H1 (cell line): ENCODE measurements around the gene UGT1A1. TPM values are rescaled to one million over a fixed set of nuclear protein-coding genes. Genes with fewer than 3 reads are reported as not detected.

ENCODE experiments used
- CTCF ChIA-PET: fragments of 300-600 bp; sonication (Branson Sonifier 250); formaldehyde crosslinking; loops from one replicate; lab custom pipeline; 2021; ENCODE audit not compliant: partially characterized antibody; lab: Charles Lee
- POLR2A ChIA-PET: fragments of 300-600 bp; sonication (Branson Sonifier 250); formaldehyde crosslinking; loops from one replicate; lab custom pipeline; 2021; ENCODE audit warnings: inconsistent platforms; ENCODE audit not compliant: partially characterized antibody; lab: Charles Lee
- DNase-seq, 2 experiments: peaks; one replicate each; pipeline versions ENCODE4 v3.0.0 to v3.0.0-alpha.2; 2010 to 2022; ENCODE audit warnings: low spot score in 2 of 2, low read depth in 1 of 2, mixed read lengths in 1 of 2
- FAIRE-seq: peaks from 2 replicates; lab custom pipeline; 2011; peaks lifted over from hg19 to GRCh38; lab: Jason Lieb, UNC
- H2AFZ ChIP-seq: 2 replicates; pipeline ENCODE4 v1.8.1; 2012; ENCODE audit warnings: low read length, inconsistent platforms
- H2AK5ac ChIP-seq: 2 replicates; pipeline ENCODE4 v1.6.1; 2013; ENCODE audit warnings: low read depth, low read length
- H2BK120ac ChIP-seq: replicated peaks from 2 replicates; pipeline ENCODE3; 2013; ENCODE audit warnings: low read depth, low read length, inconsistent platforms
- H2BK12ac ChIP-seq: 2 replicates; pipeline ENCODE4 v1.6.1; 2013; ENCODE audit warnings: low read depth, low read length
- H2BK15ac ChIP-seq: 2 replicates; pipeline ENCODE4 v1.6.1; 2013; ENCODE audit warnings: low read length
- H2BK20ac ChIP-seq: 2 replicates; pipeline ENCODE4 v1.6.1; 2013; ENCODE audit warnings: low read length
- H2BK5ac ChIP-seq: 2 replicates; pipeline ENCODE4 v1.6.1; 2013; ENCODE audit warnings: low read depth, low read length
- H3K14ac ChIP-seq: 2 replicates; pipeline ENCODE4 v1.6.1; 2013; ENCODE audit warnings: inconsistent platforms; ENCODE audit not compliant: insufficient read length
- H3K18ac ChIP-seq: 2 replicates; pipeline ENCODE4 v1.6.1; 2013; ENCODE audit warnings: low read length; ENCODE audit errors: extremely low read depth
- H3K23ac ChIP-seq: 2 replicates; pipeline ENCODE4 v1.6.1; 2013; ENCODE audit warnings: inconsistent platforms; ENCODE audit not compliant: insufficient read length
- H3K23me2 ChIP-seq: 2 replicates; pipeline ENCODE4 v1.6.1; 2013; ENCODE audit warnings: low read depth, low read length
- H3K27ac ChIP-seq: 2 replicates; pipeline ENCODE4 v1.6.1; 2011; ENCODE audit warnings: low read depth, low read length, inconsistent platforms
- H3K27me3 ChIP-seq, 4 experiments: replicated peaks in 1 of 4; 1 replicate in 1 of 4; 2 replicates in 3 of 4; pipeline versions ENCODE4 v1.6.1 to v1.8.1; 2011 to 2013; ENCODE audit warnings: low read length in 3 of 4, mild to moderate bottlenecking in 3 of 4, inconsistent platforms in 2 of 4, mixed read lengths in 2 of 4, moderate library complexity in 1 of 4; ENCODE audit not compliant: control insufficient read depth in 3 of 4, insufficient read depth in 3 of 4; ENCODE audit errors: extremely low read depth in 1 of 4
- H3K36me3 ChIP-seq, 4 experiments: 2 replicates each; pipeline versions ENCODE4 v1.6.1 to v1.8.1; 2011 to 2013; ENCODE audit warnings: mild to moderate bottlenecking in 4 of 4, low read length in 3 of 4, moderate library complexity in 2 of 4, control low read depth in 1 of 4, inconsistent platforms in 1 of 4; ENCODE audit not compliant: insufficient read depth in 4 of 4, control insufficient read depth in 2 of 4
- H3K4ac ChIP-seq: replicated peaks from 2 replicates; pipeline ENCODE3; 2013; ENCODE audit warnings: low read length, low read depth, mixed read lengths, inconsistent platforms; ENCODE audit not compliant: insufficient read length
- H3K4me1 ChIP-seq, 4 experiments: replicated peaks in 1 of 4; 1 replicate in 1 of 4; 2 replicates in 3 of 4; pipeline versions ENCODE4 v1.6.1 to v1.8.1; 2011 to 2013; ENCODE audit warnings: low read length in 3 of 4, inconsistent platforms in 2 of 4, mixed read lengths in 1 of 4; ENCODE audit not compliant: insufficient read depth in 4 of 4, control insufficient read depth in 3 of 4
- H3K4me2 ChIP-seq, 2 experiments: 2 replicates each; pipeline versions ENCODE4 v1.6.1 to v1.8.1; 2011 to 2013; ENCODE audit warnings: low read depth in 2 of 2, low read length in 2 of 2, control low read depth in 1 of 2, inconsistent platforms in 1 of 2, mild to moderate bottlenecking in 1 of 2; ENCODE audit not compliant: insufficient read depth in 1 of 2
- H3K4me3 ChIP-seq, 4 experiments: fragments of 200-600, 300-600 bp in 1 of 4; sonication (generic), shearing (Covaris generic), sonication (Bioruptor Twin) in 1 of 4; 2 replicates each; pipeline versions ENCODE4 v1.5.1 to v1.8.1; 2011 to 2016; ENCODE audit warnings: low read length in 4 of 4, low read depth in 3 of 4, control low read depth in 2 of 4, inconsistent platforms in 2 of 4, mild to moderate bottlenecking in 2 of 4, mixed read lengths in 1 of 4, moderate library complexity in 1 of 4; ENCODE audit not compliant: insufficient read depth in 2 of 4; ENCODE audit errors: extremely low read depth in 1 of 4
- H3K56ac ChIP-seq: replicated peaks from 2 replicates; pipeline ENCODE3; 2013; ENCODE audit warnings: low read depth, mild to moderate bottlenecking, mixed read lengths, low read length, inconsistent platforms; ENCODE audit not compliant: insufficient read length
- H3K79me1 ChIP-seq: 2 replicates; pipeline ENCODE4 v1.6.1; 2013; ENCODE audit warnings: low read depth, low read length, control low read depth
- H3K79me2 ChIP-seq, 2 experiments: 2 replicates each; pipeline versions ENCODE4 v1.6.1 to v1.8.1; 2012 to 2013; ENCODE audit warnings: low read length in 2 of 2, mild to moderate bottlenecking in 2 of 2, inconsistent platforms in 1 of 2; ENCODE audit not compliant: insufficient read depth in 2 of 2, control insufficient read depth in 1 of 2
- H3K9ac ChIP-seq, 4 experiments: replicated peaks in 1 of 4; 1 replicate in 1 of 4; 2 replicates in 3 of 4; pipeline versions ENCODE4 v1.6.1 to v1.8.1; 2011 to 2013; ENCODE audit warnings: low read depth in 3 of 4, low read length in 3 of 4, control low read depth in 2 of 4, mild to moderate bottlenecking in 2 of 4, moderate library complexity in 2 of 4, inconsistent platforms in 1 of 4; ENCODE audit errors: extremely low read depth in 1 of 4
- H3K9me3 ChIP-seq, 2 experiments: 2 replicates each; pipeline versions ENCODE4 v1.6.1 to v1.8.1; 2012 to 2013; ENCODE audit warnings: mild to moderate bottlenecking in 2 of 2, moderate library complexity in 2 of 2, control low read depth in 1 of 2, inconsistent platforms in 1 of 2, low read depth in 1 of 2, low read length in 1 of 2, mixed read lengths in 1 of 2; ENCODE audit not compliant: insufficient read depth in 2 of 2
- H4K20me1 ChIP-seq, 2 experiments: replicated peaks in 1 of 2; 2 replicates each; pipeline versions ENCODE3 to v1.8.1; 2011 to 2013; ENCODE audit warnings: inconsistent platforms in 2 of 2, low read length in 2 of 2, mild to moderate bottlenecking in 1 of 2; ENCODE audit not compliant: insufficient read depth in 2 of 2, control insufficient read depth in 1 of 2
- H4K5ac ChIP-seq: 2 replicates; pipeline ENCODE4 v1.6.1; 2013; ENCODE audit warnings: low read length, low read depth, mixed read lengths, inconsistent platforms; ENCODE audit not compliant: insufficient read length
- H4K8ac ChIP-seq: 2 replicates; pipeline ENCODE4 v1.8.0; 2013; ENCODE audit warnings: mild to moderate bottlenecking, moderate library complexity, low read length, inconsistent platforms; ENCODE audit not compliant: insufficient read depth; ENCODE audit errors: extremely low read depth
- H4K91ac ChIP-seq: replicated peaks from 2 replicates; pipeline ENCODE3; 2013; ENCODE audit warnings: low read length, mixed read lengths, inconsistent platforms; ENCODE audit not compliant: insufficient read length
- CBX8 ChIP-seq: fragments of 300-800, 300-1000 bp; sonication (generic); IDR thresholded peaks from 2 replicates; pipeline ENCODE4 v1.7.1; 2016; ENCODE audit warnings: low read depth, low read length, borderline replicate concordance
- CTBP2 ChIP-seq: IDR thresholded peaks from 2 replicates; pipeline ENCODE4 v1.7.0; 2011; ENCODE audit warnings: borderline replicate concordance, mild to moderate bottlenecking, moderate library complexity, mixed read lengths, low read length; ENCODE audit not compliant: insufficient read depth, insufficient read length
- GTF2F1 ChIP-seq: IDR thresholded peaks from 2 replicates; pipeline ENCODE4 v1.6.1; 2012; ENCODE audit warnings: low read depth, low read length, improper control_type of control experiment, borderline replicate concordance
- JUN ChIP-seq: IDR thresholded peaks from 2 replicates; pipeline ENCODE4 v1.6.1; 2011; ENCODE audit warnings: low read depth, mild to moderate bottlenecking, improper control_type of control experiment, low read length
- PHF8 ChIP-seq: fragments of 200-600 bp; sonication (generic); conservative IDR thresholded peaks from 2 replicates; pipeline ENCODE4 v1.7.1; 2012; ENCODE audit warnings: low read depth, mild to moderate bottlenecking, inconsistent platforms, low read length, moderate library complexity
- RFX5 ChIP-seq: IDR thresholded peaks from 2 replicates; pipeline ENCODE4 v1.6.1; 2011; ENCODE audit warnings: low read depth, low read length, improper control_type of control experiment, borderline replicate concordance
- SAP30 ChIP-seq: fragments of 300-600 bp; sonication (generic); IDR thresholded peaks from 2 replicates; pipeline ENCODE4 v1.7.1; 2012; ENCODE audit warnings: low read length, moderate library complexity, mild to moderate bottlenecking, inconsistent platforms; ENCODE audit not compliant: insufficient read depth, insufficient replicate concordance
- SP1 ChIP-seq: IDR thresholded peaks from 2 replicates; pipeline ENCODE4 v1.6.1; 2011; ENCODE audit warnings: low read depth, low read length
- SP4 ChIP-seq: IDR thresholded peaks from 2 replicates; pipeline ENCODE4 v1.6.1; 2012; ENCODE audit warnings: low read length, inconsistent platforms
- TAF7 ChIP-seq: optimal IDR thresholded peaks from 2 replicates; pipeline ENCODE3; 2011; ENCODE audit warnings: low read depth, mild to moderate bottlenecking, inconsistent platforms, low read length, moderate library complexity, borderline replicate concordance
- WGBS, 2 experiments: shearing (Covaris generic) in 1 of 2; methylation state at CpG; one replicate each; pipeline versions ENCODE4 v1.1.6 to v1.1.7; 2013 to 2015; ENCODE audit warnings: low lambda C conversion rate in 2 of 2, mixed read lengths in 2 of 2, inconsistent platforms in 1 of 2, low coverage in 1 of 2, missing lambda C conversion rate in 1 of 2; ENCODE audit not compliant: insufficient replicate concordance in 2 of 2, insufficient coverage in 1 of 2, insufficient read length in 1 of 2; ENCODE audit errors: extremely low coverage in 1 of 2, missing lambda C conversion rate in 1 of 2; 5-methylcytosine and 5-hydroxymethylcytosine counted together
- polyA plus RNA-seq, 7 experiments: library from polyadenylated mRNA; depleted of rRNA in 3 of 7; stranded (reverse) in 5 of 7; unstranded in 2 of 7; fragments of >200 nt in 5 of 7; fragments of 200-250 nt in 2 of 7; gene quantifications; 1 replicate in 5 of 7; 2 replicates in 1 of 7; 4 replicates in 1 of 7; pipeline versions ENCODE4 v1.2.1 to v1.2.3, GENCODE V29; 2011 to 2013; ENCODE audit warnings: missing spikeins in 2 of 7, mixed read lengths in 2 of 7
- total RNA-seq: library from RNA; stranded (reverse); fragmentation: NEBNext Ultra II Directional; extraction: Animal tissue kit (Norgen Biotek cat#: 25700); gene quantifications from 2 replicates; pipeline ENCODE4 v1.2.1, GENCODE V29; 2021
- TF ChIP-seq, protein P1 (sequence below): IDR thresholded peaks from 2 replicates; pipeline ENCODE4 v1.6.1; 2012; ENCODE audit warnings: inconsistent platforms

The UGT1A1 gene
- total and polyA plus RNA-seq, 2 of the 8 experiments (the other 6 are each of a cell fraction or from before 2014, with no cell fraction given): not detected

DNA sequence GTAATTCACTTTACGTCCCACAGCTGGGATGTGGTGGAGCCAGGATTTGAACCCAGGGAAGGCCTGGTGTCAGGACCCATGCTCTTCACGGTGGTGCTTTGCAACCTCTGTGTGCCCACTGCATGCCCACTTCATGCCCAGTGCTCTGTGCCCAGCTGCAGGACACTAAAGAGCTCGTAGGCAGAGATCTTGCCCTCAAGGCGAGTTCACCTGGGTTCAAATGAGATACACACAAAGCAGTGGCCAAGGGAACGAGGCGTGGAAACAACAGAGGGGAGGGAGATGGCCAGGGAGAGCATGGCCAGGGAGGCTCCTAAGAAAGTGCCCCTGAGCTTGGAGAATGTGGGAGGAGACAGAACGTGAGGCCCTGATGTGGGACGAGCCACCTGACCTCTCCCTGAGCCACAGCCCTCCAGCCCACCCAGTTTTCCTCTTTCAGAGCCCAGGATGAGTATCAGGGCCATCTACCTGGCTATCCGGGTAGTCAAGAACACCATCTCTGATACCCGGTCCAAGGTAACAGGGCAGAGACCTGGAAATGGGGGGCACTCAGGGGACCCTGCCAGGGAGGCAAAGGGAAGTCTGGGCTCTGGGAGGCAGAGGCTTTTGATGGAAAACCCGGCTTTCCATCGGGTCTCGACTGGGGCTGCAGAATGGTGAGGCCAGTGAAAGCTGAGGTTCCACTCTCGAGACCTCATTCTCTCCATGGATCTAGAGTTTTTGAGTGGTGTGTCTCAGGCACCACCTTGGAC is 38.4 kb downstream of the UGT1A1 start:
- POLR2A ChIA-PET: interaction anchor here (0.7 kb wide), 1 partner anchor 426 kb away, joined by 3 read pairs; no protein-coding TSS in a partner anchor
- Histone ChIP-seq H3K27ac (no peak overlapping the region), H3K4me1 (no peaks in the 10 kb centered on the region), H2BK5ac (no peak overlapping the region), H2AK5ac (no peak overlapping the region), H4K91ac (no peak overlapping the region), H3K14ac (no peak overlapping the region), H3K23me2 (no peaks in the 10 kb centered on the region), H4K8ac (no peak overlapping the region), H3K56ac (no peak overlapping the region), H3K23ac (no peak overlapping the region), H2BK120ac (no peak overlapping the region), H3K4me2 (no peak overlapping the region), H2BK15ac (no peak overlapping the region), H3K27me3 (no peaks in the 10 kb centered on the region), H3K36me3 (no peaks in the 10 kb centered on the region), H2BK12ac (0 out of 2 replicates have a peak overlapping the region, but pooled peaks have one; percentile 27), H2AFZ (no peak overlapping the region), H3K4ac (no peak overlapping the region), H3K79me2 (no peaks in the 10 kb centered on the region), H3K4me3 (no peak overlapping the region), H3K18ac (no peak overlapping the region), H4K20me1 (no peaks in the 10 kb centered on the region), H3K9ac (no peak overlapping the region), H3K79me1 (no peaks in the 10 kb centered on the region), H4K5ac (no peak overlapping the region), H2BK20ac (no peak overlapping the region), H3K9me3 (peaks cover 0 to 3% of the 10 kb centered on the region in 2 experiments; a peak in 2 of 4 replicates)
- no peak for TF ChIP-seq SAP30
- no peak for TF ChIP-seq SP4
- TF ChIP-seq JUN: no peak
- no peak for TF ChIP-seq RFX5
- TF ChIP-seq CBX8: no peak
- TF ChIP-seq, protein P1, sequence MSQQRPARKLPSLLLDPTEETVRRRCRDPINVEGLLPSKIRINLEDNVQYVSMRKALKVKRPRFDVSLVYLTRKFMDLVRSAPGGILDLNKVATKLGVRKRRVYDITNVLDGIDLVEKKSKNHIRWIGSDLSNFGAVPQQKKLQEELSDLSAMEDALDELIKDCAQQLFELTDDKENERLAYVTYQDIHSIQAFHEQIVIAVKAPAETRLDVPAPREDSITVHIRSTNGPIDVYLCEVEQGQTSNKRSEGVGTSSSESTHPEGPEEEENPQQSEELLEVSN: no peak
- TF ChIP-seq SP1: no peak
- no peak for TF ChIP-seq CTBP2
- no peak for TF ChIP-seq PHF8
- no peak for TF ChIP-seq GTF2F1
- no peak for TF ChIP-seq TAF7
- WGBS, 2 experiments: 83% methylated on average over 13 of the region's 14 CpGs; no CpG with 5 or more reads in 1 of the 2 experiments
- no peak for FAIRE-seq
- CTCF ChIA-PET: no interaction called here
- peak in 1 of 2 experiments; percentile 19 for DNase-seq
